Subcutaneous adipose tissue (tissue), 4 donors: Measurements from ENCODE around the gene CCN5. TPM values are rescaled to one million over a fixed set of nuclear protein-coding genes. Genes with fewer than 3 reads are reported as not detected.

Experiments
- CTCF ChIP-seq: fragments of 450-650 bp; IDR thresholded peaks from one replicate; pipeline ENCODE4 v1.5.1; 2016; ENCODE audit warnings: low read depth, mild to moderate bottlenecking, control low read depth, antibody characterized with exemption, moderate library complexity
- total RNA-seq, 4 donors: library from RNA; depleted of rRNA; stranded (reverse); fragments of >200 nt; gene quantifications; one replicate each; pipeline ENCODE4 v1.1.0, GENCODE V29; 2016

Gene CCN5
- total RNA-seq, 4 donors from 2014 or later: 153 to 1,717 (median 223) TPM

GRCh38 chr20:44705364-44706094 lies 9.6 kb upstream of the CCN5 start:
- no peak for TF ChIP-seq CTCF

GRCh38 chr20:44706301-44707017 lies 8.7 kb upstream of the CCN5 start:
- no peak for TF ChIP-seq CTCF

- no peak for TF ChIP-seq CTCF
These were observed 8.1 kb upstream of the CCN5 start for GRCh38 chr20:44707018-44707579.

GRCh38 chr20:44709380-44709779 lies 5.8 kb upstream of the CCN5 start:
- no peak for TF ChIP-seq CTCF

- TF ChIP-seq CTCF: no peak
These were observed 5.4 kb upstream of the CCN5 start for GRCh38 chr20:44709797-44710196.

GRCh38 chr20:44711237-44711636 lies 3.9 kb upstream of the CCN5 start:
- no peak for TF ChIP-seq CTCF

- TF ChIP-seq CTCF: no peak
These were observed 968 bp upstream of the CCN5 start for GRCh38 chr20:44714102-44714700.
